GM21825 (cell line): ENCODE measurements around the gene RNF150.

Experiments
- ATAC-seq: cut with Tn5 transposase; IDR thresholded peaks from one replicate; pipeline ENCODE4 v1.9.1; 2021; ENCODE audit warnings: mild to moderate bottlenecking, moderate library complexity; ENCODE audit not compliant: unreplicated experiment

Gene RNF150

GRCh38 chr4:140989944-140990343 lies 143.3 kb downstream of the RNF150 start:
- no peak for ATAC-seq

GRCh38 chr4:140986045-140986444 lies 147.2 kb downstream of the RNF150 start:
- no peak for ATAC-seq

- ATAC-seq = no peak
Observed at GRCh38 chr4:140982613-140983340, 150.5 kb downstream of the RNF150 start.

GRCh38 chr4:140980426-140981200 lies 152.7 kb downstream of the RNF150 start:
- no peak for ATAC-seq

- no peak for ATAC-seq
Observed at GRCh38 chr4:140976768-140977167, 156.5 kb downstream of the RNF150 start.

- no peak for ATAC-seq
Observed at GRCh38 chr4:140971077-140971792, 162.0 kb downstream of the RNF150 start.

GRCh38 chr4:140969296-140969695 lies 164.0 kb downstream of the RNF150 start:
- ATAC-seq = no peak

GRCh38 chr4:140968371-140968770 lies 164.9 kb downstream of the RNF150 start:
- no peak for ATAC-seq

- ATAC-seq = no peak
Observed at GRCh38 chr4:140963883-140964282, 169.4 kb downstream of the RNF150 start.

GRCh38 chr4:140955641-140956040 lies 177.6 kb downstream of the RNF150 start:
- ATAC-seq = no peak

- ATAC-seq = no peak
Observed at GRCh38 chr4:140952717-140953116, 180.6 kb downstream of the RNF150 start.

- ATAC-seq = no peak
Observed at GRCh38 chr4:140947506-140947905, 185.8 kb downstream of the RNF150 start.

GRCh38 chr4:140945106-140945505 lies 188.2 kb downstream of the RNF150 start:
- no peak for ATAC-seq

GRCh38 chr4:140944572-140944971 lies 188.7 kb downstream of the RNF150 start:
- no peak for ATAC-seq

GRCh38 chr4:140944199-140944515 lies 189.1 kb downstream of the RNF150 start:
- ATAC-seq = no peak

- no peak for ATAC-seq
Observed at GRCh38 chr4:140943486-140944198, 189.6 kb downstream of the RNF150 start.

- no peak for ATAC-seq
Observed at GRCh38 chr4:140940589-140940988, 192.7 kb downstream of the RNF150 start.

- no peak for ATAC-seq
Observed at GRCh38 chr4:140937866-140938265, 195.4 kb downstream of the RNF150 start.

GRCh38 chr4:140935254-140935653 lies 198.0 kb downstream of the RNF150 start:
- ATAC-seq = no peak

- ATAC-seq = no peak
Observed at GRCh38 chr4:140932501-140933045, 200.7 kb downstream of the RNF150 start.

GRCh38 chr4:140931911-140932310 lies 201.4 kb downstream of the RNF150 start:
- no peak for ATAC-seq
